A673 (cell line): ENCODE measurements around the gene PROK2. TPM values are rescaled to one million over a fixed set of nuclear protein-coding genes. Genes with fewer than 3 reads are reported as not detected.

Experiments used
- BruUV-seq: library from RNA; stranded (reverse); fragments of 400-500 nt; replicated peaks from 2 replicates; lab custom pipeline; 2021; lab: Mats Ljungman, UMichigan
- CTCF ChIA-PET: fragments of 300-600 bp; sonication (Branson Sonifier 250); formaldehyde crosslinking; loops from one replicate; lab custom pipeline; 2022; ENCODE audit warnings: antibody characterized with exemption; lab: Charles Lee
- POLR2A ChIA-PET: fragments of 300-600 bp; sonication (Branson Sonifier 250); formaldehyde crosslinking; loops from one replicate; lab custom pipeline; 2022; ENCODE audit warnings: antibody characterized with exemption; ENCODE audit not compliant: low non-redundant PET; lab: Charles Lee
- DNase-seq: peaks from one replicate; pipeline ENCODE4 v3.0.0-alpha.2; 2015; ENCODE audit warnings: low spot score
- H3K27ac ChIP-seq: fragments of 200-600 bp; sonication (generic); 2 replicates; pipeline ENCODE4 v1.5.1; 2016; ENCODE audit warnings: mixed run types, low read depth, mild to moderate bottlenecking, mixed read lengths, antibody characterized with exemption, low read length; ENCODE audit not compliant: poor library complexity, severe bottlenecking
- H3K27me3 ChIP-seq: fragments of 200-600 bp; sonication (generic); replicated peaks from 2 replicates; pipeline ENCODE4 v1.6.1; 2017; ENCODE audit warnings: mixed run types, low read depth, mild to moderate bottlenecking, mixed read lengths, antibody characterized with exemption, low read length; ENCODE audit not compliant: insufficient read depth, poor library complexity
- H3K36me3 ChIP-seq: fragments of 200-600 bp; sonication (generic); 2 replicates; pipeline ENCODE4 v1.6.1; 2016; ENCODE audit warnings: mixed run types, mild to moderate bottlenecking, mixed read lengths, antibody characterized with exemption, low read length; ENCODE audit not compliant: insufficient read depth, poor library complexity, severe bottlenecking
- H3K4me1 ChIP-seq: fragments of 200-600 bp; sonication (generic); 2 replicates; pipeline ENCODE4 v1.6.1; 2017; ENCODE audit warnings: mixed run types, mild to moderate bottlenecking, mixed read lengths, antibody characterized with exemption, low read length; ENCODE audit not compliant: insufficient read depth, poor library complexity, severe bottlenecking
- H3K4me3 ChIP-seq: fragments of 200-600 bp; sonication (generic); 2 replicates; pipeline ENCODE4 v1.5.1; 2016; ENCODE audit warnings: low read depth, mixed run types, mild to moderate bottlenecking, mixed read lengths, low read length; ENCODE audit not compliant: poor library complexity, severe bottlenecking
- H3K9me3 ChIP-seq: fragments of 200-600 bp; sonication (generic); 2 replicates; pipeline ENCODE4 v1.6.1; 2016; ENCODE audit warnings: mixed run types, low read depth, mild to moderate bottlenecking, mixed read lengths, antibody characterized with exemption, low read length; ENCODE audit not compliant: poor library complexity, severe bottlenecking
- EZH2 ChIP-seq: fragments of 200-600 bp; sonication (generic); IDR thresholded peaks from 2 replicates; pipeline ENCODE4 v1.6.1; 2017; ENCODE audit warnings: borderline replicate concordance, low read depth, mild to moderate bottlenecking, mixed read lengths, antibody characterized with exemption, low read length; ENCODE audit not compliant: poor library complexity, severe bottlenecking
- intact Hi-C: fragments of 100-400 bp; cut with micrococcal nuclease; formaldehyde crosslinking; loops from one replicate; pipeline ENCODE4 v1.10.0; 2022; ENCODE audit not compliant: unreplicated experiment
- total RNA-seq: library from RNA; stranded (reverse); gene quantifications from 2 replicates; pipeline ENCODE4 v1.2.3, GENCODE V29; 2021
- TF ChIP-seq, protein P1 (sequence below): fragments of 300-800, 200-600 bp; sonication (generic); conservative IDR thresholded peaks from 2 replicates; pipeline ENCODE4 v1.5.1; 2017; ENCODE audit warnings: low read depth, mild to moderate bottlenecking, antibody characterized with exemption, low read length, moderate library complexity, mixed read lengths

Gene PROK2
- total RNA-seq, 1 experiment from 2014 or later = 1.6 TPM

DNA sequence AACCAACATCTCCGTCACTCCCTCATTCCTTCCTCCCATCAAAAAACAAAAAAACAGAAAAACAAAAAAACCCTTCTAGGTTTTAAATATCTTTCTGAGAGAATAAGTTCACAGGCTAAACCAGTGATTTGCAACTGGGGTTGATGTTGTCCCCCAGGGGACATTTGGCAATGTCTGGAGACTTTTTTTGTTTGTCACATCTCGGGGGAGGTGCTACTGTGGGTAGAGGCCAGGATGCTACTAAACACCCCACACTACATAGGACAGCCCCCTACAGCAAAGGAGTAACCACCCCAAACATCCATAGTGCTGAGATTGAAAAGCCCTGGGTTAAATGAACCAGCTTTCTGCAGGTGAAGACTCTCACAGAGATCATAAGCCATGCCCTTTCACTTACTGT, 17.0 kb upstream of the PROK2 start:
- Histone ChIP-seq H3K36me3 (no peaks in the 10 kb centered on the region), H3K4me3 (no peak overlapping the region), H3K27ac (no peak overlapping the region), H3K27me3 (no peaks in the 10 kb centered on the region), H3K9me3 (no peaks in the 10 kb centered on the region), H3K4me1 (no peaks in the 10 kb centered on the region)
- intact Hi-C loops = no loop called here
- ChIA-PET POLR2A (no interaction called here), CTCF (no interaction called here)
- no TSS peak for BruUV-seq
- TF ChIP-seq, protein P1, sequence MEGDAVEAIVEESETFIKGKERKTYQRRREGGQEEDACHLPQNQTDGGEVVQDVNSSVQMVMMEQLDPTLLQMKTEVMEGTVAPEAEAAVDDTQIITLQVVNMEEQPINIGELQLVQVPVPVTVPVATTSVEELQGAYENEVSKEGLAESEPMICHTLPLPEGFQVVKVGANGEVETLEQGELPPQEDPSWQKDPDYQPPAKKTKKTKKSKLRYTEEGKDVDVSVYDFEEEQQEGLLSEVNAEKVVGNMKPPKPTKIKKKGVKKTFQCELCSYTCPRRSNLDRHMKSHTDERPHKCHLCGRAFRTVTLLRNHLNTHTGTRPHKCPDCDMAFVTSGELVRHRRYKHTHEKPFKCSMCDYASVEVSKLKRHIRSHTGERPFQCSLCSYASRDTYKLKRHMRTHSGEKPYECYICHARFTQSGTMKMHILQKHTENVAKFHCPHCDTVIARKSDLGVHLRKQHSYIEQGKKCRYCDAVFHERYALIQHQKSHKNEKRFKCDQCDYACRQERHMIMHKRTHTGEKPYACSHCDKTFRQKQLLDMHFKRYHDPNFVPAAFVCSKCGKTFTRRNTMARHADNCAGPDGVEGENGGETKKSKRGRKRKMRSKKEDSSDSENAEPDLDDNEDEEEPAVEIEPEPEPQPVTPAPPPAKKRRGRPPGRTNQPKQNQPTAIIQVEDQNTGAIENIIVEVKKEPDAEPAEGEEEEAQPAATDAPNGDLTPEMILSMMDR = no peak
- no peak for TF ChIP-seq EZH2
- DNase-seq = no peak

DNA sequence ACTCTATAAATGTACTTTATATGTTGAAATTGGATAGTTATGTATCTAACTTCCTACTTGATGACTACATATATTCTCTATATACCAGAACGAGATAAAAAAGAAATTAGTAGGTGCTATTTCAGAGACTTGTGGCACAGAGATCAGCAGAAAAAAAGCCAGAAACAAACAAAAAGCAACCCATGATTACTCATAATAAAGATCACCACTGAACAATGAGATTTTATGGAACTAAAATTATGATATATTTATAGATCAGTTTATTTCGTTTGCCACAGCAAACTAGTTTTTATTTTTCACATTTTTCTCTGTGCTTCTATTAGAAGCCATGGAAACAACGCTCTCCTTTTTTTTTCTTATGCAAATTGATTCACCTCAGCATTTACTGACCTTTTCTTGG, 15.1 kb upstream of the PROK2 start:
- ChIA-PET CTCF (no interaction called here), POLR2A (no interaction called here)
- intact Hi-C loops = no loop called here
- Histone ChIP-seq H3K4me1 (no peaks in the 10 kb centered on the region), H3K4me3 (no peak overlapping the region), H3K9me3 (no peaks in the 10 kb centered on the region), H3K27me3 (no peaks in the 10 kb centered on the region), H3K36me3 (no peaks in the 10 kb centered on the region), H3K27ac (no peak overlapping the region)
- DNase-seq = no peak
- no TSS peak for BruUV-seq
- no peak for TF ChIP-seq EZH2
- TF ChIP-seq, protein P1 = no peak

DNA sequence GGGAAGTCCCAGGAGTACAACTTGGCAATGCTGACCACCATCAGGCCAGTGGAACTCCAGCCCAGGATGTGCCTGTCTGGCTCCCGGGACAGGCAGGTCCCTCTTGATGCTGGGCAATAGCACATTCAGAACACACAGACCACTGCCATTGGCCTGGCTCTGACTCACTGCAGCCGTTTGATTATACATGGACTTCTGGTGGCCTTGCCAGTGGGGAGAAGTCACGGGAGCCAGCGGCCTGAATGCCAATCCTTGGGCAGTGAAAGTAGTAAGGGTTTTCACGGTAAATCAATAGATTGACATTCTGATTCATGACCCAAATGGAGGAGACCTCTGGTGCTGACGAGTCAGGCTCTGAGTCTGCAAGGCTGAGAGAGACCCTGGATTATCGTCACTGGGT, 12.5 kb upstream of the PROK2 start:
- ChIA-PET CTCF (no interaction called here), POLR2A (no interaction called here)
- TF ChIP-seq, protein P1 = no peak
- TF ChIP-seq EZH2 = no peak
- Histone ChIP-seq H3K4me3 (no peak overlapping the region), H3K27me3 (no peaks in the 10 kb centered on the region), H3K4me1 (no peaks in the 10 kb centered on the region), H3K36me3 (no peaks in the 10 kb centered on the region), H3K27ac (no peak overlapping the region), H3K9me3 (no peaks in the 10 kb centered on the region)
- no TSS peak for BruUV-seq
- no peak for DNase-seq
- intact Hi-C loops = no loop called here
